Measurements from ENCODE around the gene CCDC88B.

- TF ChIP-seq CTCF (IDR thresholded peaks at IDR 0.05; ENCODE audit: borderline replicate concordance, extremely low read depth, low read length, poor library complexity, severe bottlenecking), result no peak
- no peak for TF ChIP-seq EZH2 (IDR thresholded peaks at IDR 0.05; ENCODE audit: borderline replicate concordance, low read depth, low read length, severe bottlenecking)
Observed at GRCh38 chr11:64327375-64327774, 12.6 kb upstream of the CCDC88B start.

Data from DND-41 (cell line).